RWPE1 (cell line): ENCODE data around the gene NPC1.

ENCODE experiments used
- CTCF ChIA-PET: fragments of 350-600 bp; sonication (Branson Sonifier 250); formaldehyde crosslinking; extraction: SDS; loops from one replicate; lab custom pipeline; 2021; lab: Yijun Ruan, JAX
- POLR2A ChIA-PET: fragments of 400-600 bp; formaldehyde crosslinking; extraction: SDS; loops from one replicate; lab custom pipeline; 2020; ENCODE audit warnings: antibody characterized with exemption; ENCODE audit not compliant: low non-redundant PET; lab: Yijun Ruan, JAX
- DNase-seq: peaks from one replicate; pipeline ENCODE4 v3.0.0; 2012; ENCODE audit warnings: low spot score
- H3K27ac ChIP-seq: fragments of 450-650 bp; 2 replicates; pipeline ENCODE4 v1.5.1; 2017
- TF ChIP-seq, protein P1 (sequence below): fragments of 450-650 bp; conservative IDR thresholded peaks from 2 replicates; pipeline ENCODE4 v1.5.1; 2017; ENCODE audit warnings: low read depth, mild to moderate bottlenecking

Gene NPC1

GRCh38 chr18:23631312-23631711 lies 45.0 kb upstream of the NPC1 start:
- TF ChIP-seq, protein P1, sequence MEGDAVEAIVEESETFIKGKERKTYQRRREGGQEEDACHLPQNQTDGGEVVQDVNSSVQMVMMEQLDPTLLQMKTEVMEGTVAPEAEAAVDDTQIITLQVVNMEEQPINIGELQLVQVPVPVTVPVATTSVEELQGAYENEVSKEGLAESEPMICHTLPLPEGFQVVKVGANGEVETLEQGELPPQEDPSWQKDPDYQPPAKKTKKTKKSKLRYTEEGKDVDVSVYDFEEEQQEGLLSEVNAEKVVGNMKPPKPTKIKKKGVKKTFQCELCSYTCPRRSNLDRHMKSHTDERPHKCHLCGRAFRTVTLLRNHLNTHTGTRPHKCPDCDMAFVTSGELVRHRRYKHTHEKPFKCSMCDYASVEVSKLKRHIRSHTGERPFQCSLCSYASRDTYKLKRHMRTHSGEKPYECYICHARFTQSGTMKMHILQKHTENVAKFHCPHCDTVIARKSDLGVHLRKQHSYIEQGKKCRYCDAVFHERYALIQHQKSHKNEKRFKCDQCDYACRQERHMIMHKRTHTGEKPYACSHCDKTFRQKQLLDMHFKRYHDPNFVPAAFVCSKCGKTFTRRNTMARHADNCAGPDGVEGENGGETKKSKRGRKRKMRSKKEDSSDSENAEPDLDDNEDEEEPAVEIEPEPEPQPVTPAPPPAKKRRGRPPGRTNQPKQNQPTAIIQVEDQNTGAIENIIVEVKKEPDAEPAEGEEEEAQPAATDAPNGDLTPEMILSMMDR = no peak
- CTCF ChIA-PET = no interaction called here
- POLR2A ChIA-PET = no interaction called here
- peak overlapping the region; percentile 58 for H3K27ac ChIP-seq
- no peak for DNase-seq

- no peak overlapping the region for H3K27ac ChIP-seq
- TF ChIP-seq, protein P1 = no peak
- no peak for DNase-seq
- ChIA-PET CTCF (interaction anchor here (0.7 kb wide), 1 partner anchor 79 kb away, joined by 3 read pairs; no protein-coding TSS in a partner anchor), POLR2A (no interaction called here)
These were observed 43.2 kb upstream of the NPC1 start for GRCh38 chr18:23629444-23629946.

- ChIA-PET CTCF (interaction anchor here (0.9 to 1.1 kb wide), 2 partner anchors 75 kb away, joined by 3 to 4 read pairs; no protein-coding TSS in a partner anchor), POLR2A (no interaction called here)
- H3K27ac ChIP-seq = no peak overlapping the region
- no peak for DNase-seq
- TF ChIP-seq, protein P1 = no peak
These were observed 41.7 kb upstream of the NPC1 start for GRCh38 chr18:23627970-23628369.

- ChIA-PET POLR2A (no interaction called here), CTCF (interaction anchor here (0.6 to 0.9 kb wide), 2 partner anchors 76 to 184 kb away, joined by 3 to 4 read pairs; no protein-coding TSS in a partner anchor)
- H3K27ac ChIP-seq = no peak overlapping the region
- TF ChIP-seq, protein P1 = no peak
- DNase-seq = peak; percentile 48
These were observed 41.0 kb upstream of the NPC1 start for GRCh38 chr18:23627321-23627720.

- H3K27ac ChIP-seq = no peak overlapping the region
These were observed 40.4 kb upstream of the NPC1 start for GRCh38 chr18:23626451-23627279.

GRCh38 chr18:23623040-23623439 lies 36.7 kb upstream of the NPC1 start:
- H3K27ac ChIP-seq = no peak overlapping the region
- TF ChIP-seq, protein P1 = no peak
- POLR2A ChIA-PET = no interaction called here
- CTCF ChIA-PET = no interaction called here
- DNase-seq = no peak

More at GRCh38 chr18:23626451-23627279, 40.4 kb upstream of the NPC1 start:
- TF ChIP-seq, protein P1 = no peak
- CTCF ChIA-PET = interaction anchor here (0.6 to 2.0 kb wide), 3 partner anchors 76 to 185 kb away, joined by 3 to 9 read pairs (median 4); no protein-coding TSS in a partner anchor
- POLR2A ChIA-PET = no interaction called here
- peak; percentile 43 for DNase-seq
